ENCODE results near the gene DDRGK1.

The DDRGK1 gene

DNA sequence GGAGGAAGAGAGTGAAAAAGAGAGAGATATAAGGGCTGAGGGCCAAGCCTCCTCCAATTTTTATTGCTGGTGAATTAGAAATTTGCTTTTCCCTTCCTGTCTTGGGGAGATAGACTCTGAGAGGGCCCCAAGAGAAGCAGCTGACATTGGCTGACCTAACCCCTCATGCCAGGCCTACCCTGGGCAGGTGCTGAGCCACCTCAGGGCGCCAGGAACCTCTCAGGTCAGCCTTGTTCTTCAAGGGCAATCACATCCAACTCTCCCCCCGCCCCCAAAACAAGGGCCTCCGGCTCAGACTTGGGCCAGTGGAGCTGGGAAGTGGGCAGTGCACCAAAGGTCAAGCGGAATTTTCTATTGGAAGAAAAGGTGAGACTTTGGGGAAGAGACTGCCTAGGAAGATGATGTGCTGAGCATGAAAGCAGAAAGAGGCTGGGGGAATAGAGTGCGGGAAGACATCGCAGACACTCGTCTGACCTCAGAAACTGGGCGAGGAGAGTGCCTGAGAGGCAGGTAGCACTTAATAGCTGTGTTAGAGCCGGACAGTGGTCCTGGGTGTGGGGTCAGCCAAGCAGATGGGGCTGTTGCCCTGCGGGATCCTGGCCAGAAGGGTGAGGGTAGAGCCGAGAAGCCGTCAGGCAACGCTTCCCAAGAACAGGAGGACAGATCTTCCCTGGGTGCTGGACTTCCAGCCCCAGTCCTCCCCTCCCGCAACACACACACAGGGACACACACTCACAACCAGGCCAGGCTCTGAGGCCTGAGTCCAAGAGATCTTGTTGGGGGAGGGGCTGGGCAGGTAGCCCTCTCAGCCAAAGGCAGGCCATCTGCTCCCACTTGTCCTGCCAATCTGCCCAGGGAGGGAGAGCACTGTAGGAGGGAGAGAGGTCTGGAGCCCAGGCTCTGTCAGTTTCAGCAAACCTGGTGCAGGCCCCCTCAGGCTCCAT lies 41.1 kb downstream of the DDRGK1 start:
- no peak overlapping the region for H3K4me3 ChIP-seq (ENCODE audit: insufficient read depth, low read length, poor library complexity, severe bottlenecking)
- no peaks in the 10 kb centered on the region for H3K27me3 ChIP-seq (ENCODE audit: low read length)
- TF ChIP-seq, protein P1, sequence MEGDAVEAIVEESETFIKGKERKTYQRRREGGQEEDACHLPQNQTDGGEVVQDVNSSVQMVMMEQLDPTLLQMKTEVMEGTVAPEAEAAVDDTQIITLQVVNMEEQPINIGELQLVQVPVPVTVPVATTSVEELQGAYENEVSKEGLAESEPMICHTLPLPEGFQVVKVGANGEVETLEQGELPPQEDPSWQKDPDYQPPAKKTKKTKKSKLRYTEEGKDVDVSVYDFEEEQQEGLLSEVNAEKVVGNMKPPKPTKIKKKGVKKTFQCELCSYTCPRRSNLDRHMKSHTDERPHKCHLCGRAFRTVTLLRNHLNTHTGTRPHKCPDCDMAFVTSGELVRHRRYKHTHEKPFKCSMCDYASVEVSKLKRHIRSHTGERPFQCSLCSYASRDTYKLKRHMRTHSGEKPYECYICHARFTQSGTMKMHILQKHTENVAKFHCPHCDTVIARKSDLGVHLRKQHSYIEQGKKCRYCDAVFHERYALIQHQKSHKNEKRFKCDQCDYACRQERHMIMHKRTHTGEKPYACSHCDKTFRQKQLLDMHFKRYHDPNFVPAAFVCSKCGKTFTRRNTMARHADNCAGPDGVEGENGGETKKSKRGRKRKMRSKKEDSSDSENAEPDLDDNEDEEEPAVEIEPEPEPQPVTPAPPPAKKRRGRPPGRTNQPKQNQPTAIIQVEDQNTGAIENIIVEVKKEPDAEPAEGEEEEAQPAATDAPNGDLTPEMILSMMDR (IDR thresholded peaks at IDR 0.05; ENCODE audit: insufficient read depth, low read length, poor library complexity, severe bottlenecking): no peak
- no peak for TF ChIP-seq EZH2phosphoT487 (conservative IDR thresholded peaks at IDR 0.05; ENCODE audit: low read length)
- H3K27ac ChIP-seq (ENCODE audit: low read depth, low read length): no peak overlapping the region
- no peak overlapping the region for H2AFZ ChIP-seq (ENCODE audit: low read depth, low read length, severe bottlenecking)
- H3F3A ChIP-seq (ENCODE audit: insufficient read depth): 0 out of 2 replicates have a peak, but pooled peaks cover 3% of the 10 kb centered on the region
- H3K79me2 ChIP-seq (ENCODE audit: insufficient read depth, low read length): peaks cover 19% of the 10 kb centered on the region
- no peaks in the 10 kb centered on the region for H3K36me3 ChIP-seq (ENCODE audit: low read length)
- H3K4me2 ChIP-seq (ENCODE audit: low read depth, low read length, poor library complexity, severe bottlenecking): no peak overlapping the region
- no peaks in the 10 kb centered on the region for H4K20me1 ChIP-seq (ENCODE audit: low read depth, low read length)
- H3K9me2 ChIP-seq (replicated peaks; ENCODE audit: insufficient read depth, low read length): no peaks in the 10 kb centered on the region
- H3K9ac ChIP-seq (ENCODE audit: low read length): no peak overlapping the region
- no peaks in the 10 kb centered on the region for H3K9me3 ChIP-seq (ENCODE audit: insufficient read depth, low read length)

DNA sequence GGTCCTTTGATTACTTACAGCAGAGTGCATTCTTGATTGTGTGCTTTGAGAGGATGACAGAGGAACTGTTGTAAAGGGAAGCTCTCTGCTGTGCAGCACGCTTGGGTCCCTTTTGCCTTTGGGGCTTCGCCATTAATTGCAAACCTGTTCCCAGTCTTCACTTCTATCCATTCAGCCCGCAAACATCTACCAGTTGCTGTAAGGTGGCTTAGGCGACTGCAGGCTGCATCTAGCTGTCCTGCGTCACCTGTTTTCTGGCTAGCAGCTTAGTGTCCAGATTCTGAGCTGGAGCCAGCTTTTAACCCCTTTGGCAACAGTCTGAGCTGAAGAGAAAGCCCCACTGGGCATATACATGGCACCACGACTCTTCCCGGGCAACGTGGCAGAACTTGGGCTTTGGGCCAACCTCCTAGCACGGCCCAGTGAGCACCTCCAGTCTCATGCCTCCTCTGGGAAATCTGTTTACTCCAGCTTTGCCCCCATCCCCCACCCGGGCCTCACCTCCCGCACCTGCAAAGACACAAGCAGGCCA lies 42.3 kb downstream of the DDRGK1 start:
- Histone ChIP-seq H3K9ac (ENCODE audit: low read length) (no peak overlapping the region), H3K9me3 (ENCODE audit: insufficient read depth, low read length) (no peaks in the 10 kb centered on the region), H4K20me1 (ENCODE audit: low read depth, low read length) (peaks cover 7% of the 10 kb centered on the region; the same call in 1 of the 2 replicates), H3F3A (ENCODE audit: insufficient read depth) (0 out of 2 replicates have a peak, but pooled peaks cover 3% of the 10 kb centered on the region), H3K27ac (ENCODE audit: low read depth, low read length) (no peak overlapping the region), H3K79me2 (ENCODE audit: insufficient read depth, low read length) (peaks cover 31% of the 10 kb centered on the region), H2AFZ (ENCODE audit: low read depth, low read length, severe bottlenecking) (no peak overlapping the region), H3K9me2 (replicated peaks; ENCODE audit: insufficient read depth, low read length) (no peaks in the 10 kb centered on the region), H3K4me2 (ENCODE audit: low read depth, low read length, poor library complexity, severe bottlenecking) (no peak overlapping the region), H3K4me3 (ENCODE audit: insufficient read depth, low read length, poor library complexity, severe bottlenecking) (no peak overlapping the region), H3K36me3 (ENCODE audit: low read length) (no peaks in the 10 kb centered on the region), H3K27me3 (ENCODE audit: low read length) (no peaks in the 10 kb centered on the region)
- no peak for TF ChIP-seq EZH2phosphoT487 (conservative IDR thresholded peaks at IDR 0.05; ENCODE audit: low read length)
- TF ChIP-seq, protein P1 (IDR thresholded peaks at IDR 0.05; ENCODE audit: insufficient read depth, low read length, poor library complexity, severe bottlenecking): no peak

DNA sequence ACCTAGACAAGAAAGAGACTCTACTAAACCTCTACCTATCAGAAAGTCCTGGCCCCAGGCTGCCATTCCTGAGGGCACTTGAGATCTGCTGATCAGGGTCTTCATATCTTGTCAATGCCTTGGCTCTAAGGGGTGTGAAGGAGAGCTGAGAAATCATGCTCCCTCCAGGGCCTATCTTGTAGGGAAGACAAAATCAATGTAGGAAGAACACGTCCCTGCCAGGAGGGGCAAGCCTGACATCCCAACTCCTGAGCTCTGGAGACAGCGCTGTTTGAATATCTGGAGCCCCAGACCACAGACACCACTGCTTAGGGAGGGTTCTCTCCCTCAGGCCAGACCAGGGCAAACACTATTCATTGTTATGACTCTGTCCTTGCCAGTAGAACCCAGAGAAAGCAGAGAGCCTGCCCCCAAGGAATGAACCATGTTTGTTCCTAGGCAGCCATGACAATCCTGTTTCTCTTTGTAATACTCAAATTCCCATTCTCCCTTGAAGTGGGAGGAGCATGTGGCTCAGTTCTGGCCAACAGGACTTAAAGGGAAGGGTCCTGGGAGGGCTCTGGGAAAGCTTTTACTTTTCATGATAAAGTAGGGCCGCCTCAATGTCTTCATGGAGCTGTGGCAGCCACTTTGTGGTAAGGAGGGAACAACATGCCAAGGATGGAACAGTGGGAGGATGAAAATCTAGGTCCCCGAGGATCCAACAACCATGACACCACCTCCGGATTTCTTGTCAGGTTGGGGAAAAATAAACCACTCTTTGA lies 43.0 kb downstream of the DDRGK1 start:
- no peaks in the 10 kb centered on the region for H3K9me3 ChIP-seq (ENCODE audit: insufficient read depth, low read length)
- no peak overlapping the region for H3K4me3 ChIP-seq (ENCODE audit: insufficient read depth, low read length, poor library complexity, severe bottlenecking)
- no peak overlapping the region for H3K27ac ChIP-seq (ENCODE audit: low read depth, low read length)
- H3K9me2 ChIP-seq (replicated peaks; ENCODE audit: insufficient read depth, low read length): no peaks in the 10 kb centered on the region
- H3K4me2 ChIP-seq (ENCODE audit: low read depth, low read length, poor library complexity, severe bottlenecking): no peak overlapping the region
- peaks cover 37% of the 10 kb centered on the region for H3K79me2 ChIP-seq (ENCODE audit: insufficient read depth, low read length)
- no peak overlapping the region for H3K9ac ChIP-seq (ENCODE audit: low read length)
- TF ChIP-seq, protein P1 (IDR thresholded peaks at IDR 0.05; ENCODE audit: insufficient read depth, low read length, poor library complexity, severe bottlenecking): no peak
- no peak for TF ChIP-seq EZH2phosphoT487 (conservative IDR thresholded peaks at IDR 0.05; ENCODE audit: low read length)
- H3K36me3 ChIP-seq (ENCODE audit: low read length): no peaks in the 10 kb centered on the region
- 0 out of 2 replicates have a peak, but pooled peaks cover 3% of the 10 kb centered on the region for H3F3A ChIP-seq (ENCODE audit: insufficient read depth)
- no peaks in the 10 kb centered on the region for H3K27me3 ChIP-seq (ENCODE audit: low read length)
- H2AFZ ChIP-seq (ENCODE audit: low read depth, low read length, severe bottlenecking): no peak overlapping the region
- peaks cover 7% of the 10 kb centered on the region; the same call in 1 of the 2 replicates for H4K20me1 ChIP-seq (ENCODE audit: low read depth, low read length)

Measured in SU-DHL-6 (cell line).